ENCODE measurements around the gene OSGEP.
"Not testable (repeated sequence)": the region's sequence is repeated elsewhere in the genome, so short reads cannot be mapped to it uniquely, and the experiment has no call there.

Gene OSGEP

DNA sequence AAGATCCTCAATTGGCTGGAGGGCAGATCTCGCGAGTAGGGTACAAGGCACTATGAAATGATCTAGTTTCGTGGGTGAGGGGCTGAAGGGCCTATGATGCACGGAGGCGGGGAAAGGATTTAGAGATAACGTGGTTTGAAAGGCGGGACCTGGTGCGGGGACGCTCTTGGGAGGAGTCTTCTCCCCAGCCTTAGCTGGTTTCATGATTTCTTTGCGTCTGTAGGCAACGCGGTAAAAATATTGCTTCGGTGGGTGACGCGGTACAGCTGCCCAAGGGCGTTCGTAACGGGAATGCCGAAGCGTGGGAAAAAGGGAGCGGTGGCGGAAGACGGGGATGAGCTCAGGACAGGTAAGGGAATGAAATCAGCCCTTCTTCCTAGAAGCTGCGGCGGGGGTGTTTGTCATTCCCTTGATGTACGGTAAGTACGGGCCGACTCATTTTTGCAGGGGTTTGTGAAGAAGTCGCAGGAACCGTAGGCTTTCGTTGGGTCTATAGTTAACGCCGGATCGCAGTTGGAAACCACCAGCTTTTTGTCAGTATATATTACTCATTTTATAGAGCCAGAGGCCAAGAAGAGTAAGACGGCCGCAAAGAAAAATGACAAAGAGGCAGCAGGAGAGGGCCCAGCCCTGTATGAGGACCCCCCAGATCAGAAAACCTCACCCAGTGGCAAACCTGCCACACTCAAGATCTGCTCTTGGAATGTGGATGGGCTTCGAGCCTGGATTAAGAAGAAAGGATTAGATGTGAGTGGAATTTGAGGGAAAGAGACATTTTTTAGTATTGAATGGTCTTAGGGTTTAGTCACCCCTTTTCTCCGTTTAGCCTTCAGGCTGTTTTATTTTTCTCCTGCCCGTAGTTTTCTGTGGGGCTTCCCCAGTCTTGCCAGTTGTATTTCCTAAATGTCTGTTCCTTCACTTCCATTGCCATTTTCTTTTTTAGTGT is 1.0 kb upstream of the OSGEP start:
- TF ChIP-seq, protein P1, sequence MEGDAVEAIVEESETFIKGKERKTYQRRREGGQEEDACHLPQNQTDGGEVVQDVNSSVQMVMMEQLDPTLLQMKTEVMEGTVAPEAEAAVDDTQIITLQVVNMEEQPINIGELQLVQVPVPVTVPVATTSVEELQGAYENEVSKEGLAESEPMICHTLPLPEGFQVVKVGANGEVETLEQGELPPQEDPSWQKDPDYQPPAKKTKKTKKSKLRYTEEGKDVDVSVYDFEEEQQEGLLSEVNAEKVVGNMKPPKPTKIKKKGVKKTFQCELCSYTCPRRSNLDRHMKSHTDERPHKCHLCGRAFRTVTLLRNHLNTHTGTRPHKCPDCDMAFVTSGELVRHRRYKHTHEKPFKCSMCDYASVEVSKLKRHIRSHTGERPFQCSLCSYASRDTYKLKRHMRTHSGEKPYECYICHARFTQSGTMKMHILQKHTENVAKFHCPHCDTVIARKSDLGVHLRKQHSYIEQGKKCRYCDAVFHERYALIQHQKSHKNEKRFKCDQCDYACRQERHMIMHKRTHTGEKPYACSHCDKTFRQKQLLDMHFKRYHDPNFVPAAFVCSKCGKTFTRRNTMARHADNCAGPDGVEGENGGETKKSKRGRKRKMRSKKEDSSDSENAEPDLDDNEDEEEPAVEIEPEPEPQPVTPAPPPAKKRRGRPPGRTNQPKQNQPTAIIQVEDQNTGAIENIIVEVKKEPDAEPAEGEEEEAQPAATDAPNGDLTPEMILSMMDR (IDR thresholded peaks at IDR 0.05; ENCODE audit: low read length) = no peak
- no peak for TF ChIP-seq EZH2 (IDR thresholded peaks at IDR 0.05; ENCODE audit: borderline replicate concordance, low read length)
- Histone ChIP-seq H3K27ac (ENCODE audit: low read depth, low read length, poor library complexity, severe bottlenecking) (peak overlapping the region; percentile 82), H3K9ac (ENCODE audit: low read length) (peak overlapping the region; percentile 95), H3K9me2 (ENCODE audit: low read depth, low read length) (no peaks in the 10 kb centered on the region), H3K27me3 (ENCODE audit: insufficient read depth, low read length) (no peaks in the 10 kb centered on the region), H3K79me2 (ENCODE audit: insufficient read depth, low read length) (peaks cover 22% of the 10 kb centered on the region), H3K4me2 (ENCODE audit: low read length) (peak overlapping the region; percentile 85), H3K36me3 (ENCODE audit: insufficient read depth, low read length) (peaks cover 60% of the 10 kb centered on the region), H3K4me3 (ENCODE audit: low read depth, low read length, poor library complexity, severe bottlenecking) (peak overlapping the region; percentile 72), H4K20me1 (ENCODE audit: insufficient read depth, low read length) (no peaks in the 10 kb centered on the region), H3K9me3 (ENCODE audit: low read length) (no peaks in the 10 kb centered on the region), H3F3A (ENCODE audit: insufficient read depth, low read length) (no peaks in the 10 kb centered on the region), H3K4me1 (ENCODE audit: insufficient read depth, low read length, severe bottlenecking) (peaks cover 35% of the 10 kb centered on the region), H2AFZ (ENCODE audit: low read length) (no peak overlapping the region)

DNA sequence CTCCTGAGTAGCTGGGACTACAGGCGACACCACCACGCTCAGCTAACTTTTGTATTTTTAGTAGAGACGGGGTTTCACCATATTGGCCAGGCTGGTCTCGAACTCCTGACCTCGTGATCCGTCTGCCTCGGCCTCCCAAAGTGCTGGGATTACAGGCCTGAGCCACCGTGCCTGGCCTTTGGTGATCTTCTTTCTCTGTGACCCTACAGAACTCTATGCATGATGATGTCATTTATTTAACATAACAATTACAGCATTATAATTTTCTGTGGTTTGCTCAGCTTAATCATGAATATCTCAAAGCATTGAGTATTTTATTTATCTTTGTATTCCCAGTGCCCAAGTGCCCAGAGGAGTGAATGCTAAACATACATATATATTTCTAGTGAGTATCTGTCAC is 1.8 kb downstream of the OSGEP start:
- Histone ChIP-seq H3K36me3 (ENCODE audit: insufficient read depth, low read length) (peaks cover 63% of the 10 kb centered on the region), H3K4me1 (ENCODE audit: insufficient read depth, low read length, severe bottlenecking) (peaks cover 22% of the 10 kb centered on the region), H3K79me2 (ENCODE audit: insufficient read depth, low read length) (peaks cover 22% of the 10 kb centered on the region)
- not testable (repeated sequence) for H3K4me2 ChIP-seq (ENCODE audit: low read length); H3K4me3 ChIP-seq (ENCODE audit: low read depth, low read length, poor library complexity, severe bottlenecking); H3K9me3 ChIP-seq (ENCODE audit: low read length); H3K27me3 ChIP-seq (ENCODE audit: insufficient read depth, low read length); H2AFZ ChIP-seq (ENCODE audit: low read length); H4K20me1 ChIP-seq (ENCODE audit: insufficient read depth, low read length); H3K27ac ChIP-seq (ENCODE audit: low read depth, low read length, poor library complexity, severe bottlenecking); H3K9ac ChIP-seq (ENCODE audit: low read length); H3K9me2 ChIP-seq (ENCODE audit: low read depth, low read length); H3F3A ChIP-seq (ENCODE audit: insufficient read depth, low read length)

DNA sequence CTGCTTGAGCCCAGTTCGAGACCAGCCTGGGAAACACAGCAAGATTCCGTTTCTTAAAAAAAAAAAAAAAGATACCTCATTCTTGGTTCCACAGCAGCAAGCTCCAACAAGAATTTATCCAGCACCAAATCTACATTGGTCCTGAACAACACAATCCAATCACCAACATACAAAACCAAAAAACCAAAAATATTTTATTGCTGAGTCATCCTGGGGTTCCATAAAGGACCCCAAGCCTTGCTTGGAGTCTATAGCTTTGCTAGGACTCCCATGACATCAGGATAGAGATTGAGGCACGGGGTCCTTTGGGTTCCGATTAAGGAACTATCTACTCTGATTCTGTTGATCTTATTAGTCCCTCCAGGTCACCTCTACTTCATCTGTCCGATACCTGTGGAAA is 7.7 kb downstream of the OSGEP start:
- H3F3A ChIP-seq (ENCODE audit: insufficient read depth, low read length) = no peaks in the 10 kb centered on the region
- no peaks in the 10 kb centered on the region for H3K79me2 ChIP-seq (ENCODE audit: insufficient read depth, low read length)
- no peaks in the 10 kb centered on the region for H4K20me1 ChIP-seq (ENCODE audit: insufficient read depth, low read length)
- H3K27me3 ChIP-seq (ENCODE audit: insufficient read depth, low read length) = no peaks in the 10 kb centered on the region
- peaks cover 78% of the 10 kb centered on the region for H3K36me3 ChIP-seq (ENCODE audit: insufficient read depth, low read length)
- TF ChIP-seq, protein P1 (IDR thresholded peaks at IDR 0.05; ENCODE audit: low read length) = no peak
- no peak for TF ChIP-seq EZH2 (IDR thresholded peaks at IDR 0.05; ENCODE audit: borderline replicate concordance, low read length)
- no peak overlapping the region for H3K27ac ChIP-seq (ENCODE audit: low read depth, low read length, poor library complexity, severe bottlenecking)
- H3K9me2 ChIP-seq (ENCODE audit: low read depth, low read length) = no peaks in the 10 kb centered on the region
- H2AFZ ChIP-seq (ENCODE audit: low read length) = no peak overlapping the region
- no peak overlapping the region for H3K4me3 ChIP-seq (ENCODE audit: low read depth, low read length, poor library complexity, severe bottlenecking)
- H3K4me1 ChIP-seq (ENCODE audit: insufficient read depth, low read length, severe bottlenecking) = no peaks in the 10 kb centered on the region
- no peak overlapping the region for H3K4me2 ChIP-seq (ENCODE audit: low read length)
- no peaks in the 10 kb centered on the region for H3K9me3 ChIP-seq (ENCODE audit: low read length)
- H3K9ac ChIP-seq (ENCODE audit: low read length) = no peak overlapping the region

GRCh38 chr14:20443650-20444049 is 11.0 kb downstream of the OSGEP start:
- H3K9me3 ChIP-seq (ENCODE audit: low read length); H3F3A ChIP-seq (ENCODE audit: insufficient read depth, low read length); H3K9ac ChIP-seq (ENCODE audit: low read length); H3K4me3 ChIP-seq (ENCODE audit: low read depth, low read length, poor library complexity, severe bottlenecking); H2AFZ ChIP-seq (ENCODE audit: low read length); H3K27ac ChIP-seq (ENCODE audit: low read depth, low read length, poor library complexity, severe bottlenecking); H3K79me2 ChIP-seq (ENCODE audit: insufficient read depth, low read length); H4K20me1 ChIP-seq (ENCODE audit: insufficient read depth, low read length); H3K4me1 ChIP-seq (ENCODE audit: insufficient read depth, low read length, severe bottlenecking); H3K27me3 ChIP-seq (ENCODE audit: insufficient read depth, low read length); H3K4me2 ChIP-seq (ENCODE audit: low read length); H3K9me2 ChIP-seq (ENCODE audit: low read depth, low read length): not testable (repeated sequence)
- peaks cover 49% of the 10 kb centered on the region for H3K36me3 ChIP-seq (ENCODE audit: insufficient read depth, low read length)
